Kidney (tissue), 14 donors: ENCODE results near the gene PLCB1. TPM values are rescaled to one million over a fixed set of nuclear protein-coding genes. Genes with fewer than 3 reads are reported as not detected.
A peak's percentile ranks its signal among the peaks of the same experiment; 100 is the strongest.

Experiments used
- DNase-seq, 5 donors: peaks; one replicate each; pipeline ENCODE4 v3.0.0-alpha.2; 2013 to 2020
- FAIRE-seq: peaks from 2 replicates; lab custom pipeline; 2012; peaks lifted over from hg19 to GRCh38; lab: Jason Lieb, UNC
- H3K27ac ChIP-seq, 2 donors: one replicate each; pipeline ENCODE4 v1.7.0; 2013; ENCODE audit warnings: low read depth in 2 of 2, low read length in 2 of 2, inconsistent platforms in 1 of 2
- H3K27me3 ChIP-seq: one replicate; pipeline ENCODE4 v1.7.1; 2013; ENCODE audit warnings: low read length, inconsistent platforms; ENCODE audit not compliant: control insufficient read depth, insufficient read depth
- H3K36me3 ChIP-seq, 3 donors: one replicate each; pipeline versions ENCODE4 v1.7.0 to v1.7.1; 2013; ENCODE audit warnings: low read length in 3 of 3, control low read depth in 1 of 3, inconsistent platforms in 1 of 3; ENCODE audit not compliant: insufficient read depth in 3 of 3, control insufficient read depth in 2 of 3
- H3K4me1 ChIP-seq, 3 donors: one replicate each; pipeline versions ENCODE4 v1.7.0 to v1.7.1; 2013; ENCODE audit warnings: low read length in 3 of 3, inconsistent platforms in 1 of 3, low read depth in 1 of 3; ENCODE audit not compliant: control insufficient read depth in 2 of 3, insufficient read depth in 2 of 3
- H3K4me3 ChIP-seq, 3 donors: one replicate each; pipeline versions ENCODE4 v1.7.0 to v1.8.1; 2013; ENCODE audit warnings: low read length in 3 of 3, control low read depth in 1 of 3, inconsistent platforms in 1 of 3
- H3K9ac ChIP-seq, 3 donors: one replicate each; pipeline versions ENCODE4 v1.7.0 to v1.7.1; 2013; ENCODE audit warnings: low read length in 3 of 3, control low read depth in 1 of 3, inconsistent platforms in 1 of 3
- H3K9me3 ChIP-seq, 3 donors: one replicate each; pipeline versions ENCODE4 v1.7.0 to v1.7.1; 2013; ENCODE audit warnings: low read length in 3 of 3, control low read depth in 1 of 3, inconsistent platforms in 1 of 3; ENCODE audit not compliant: control insufficient read depth in 2 of 3, insufficient read depth in 1 of 3
- CTCF ChIP-seq: IDR thresholded peaks from 3 replicates; pipeline ENCODE4 v1.5.1; 2012; ENCODE audit warnings: mild to moderate bottlenecking, moderate library complexity, borderline replicate concordance; ENCODE audit not compliant: insufficient read depth; ENCODE audit errors: extremely low read depth
- intact Hi-C: fragments of 100-400 bp; cut with DNase I; formaldehyde crosslinking; loops from one replicate; pipeline ENCODE4 v1.11.1; 2022
- polyA plus RNA-seq: library from polyadenylated mRNA; stranded (reverse); fragments of 350-450 nt; fragmentation: Illumina TruSeq; extraction: RNeasy Lipid Tissue Mini Kit (QIAGEN cat#74804); gene quantifications from one replicate; pipeline ENCODE4 v1.2.3, GENCODE V29; 2014; ENCODE audit warnings: low read depth, low replicate concordance; ENCODE audit not compliant: insufficient read depth
- total RNA-seq: library from RNA; stranded (reverse); fragmentation: NEBNext Ultra II Directional; extraction: Animal tissue kit (Norgen Biotek cat#: 25700); gene quantifications from one replicate; pipeline ENCODE4 v1.2.1, GENCODE V29; 2021
- donor health status: control.
- donor health status: control.
- donor health status: control.
- donor health status: control.
- donor health status: control.
- donor health status: DM: yes; HTN: yes; CAD: no.
- donor health status: Normal renal cell carcinoma (clear cell type).

Gene PLCB1
- total and polyA plus RNA-seq, 2 donors from 2014 or later: 9.4 to 107 TPM

DNA sequence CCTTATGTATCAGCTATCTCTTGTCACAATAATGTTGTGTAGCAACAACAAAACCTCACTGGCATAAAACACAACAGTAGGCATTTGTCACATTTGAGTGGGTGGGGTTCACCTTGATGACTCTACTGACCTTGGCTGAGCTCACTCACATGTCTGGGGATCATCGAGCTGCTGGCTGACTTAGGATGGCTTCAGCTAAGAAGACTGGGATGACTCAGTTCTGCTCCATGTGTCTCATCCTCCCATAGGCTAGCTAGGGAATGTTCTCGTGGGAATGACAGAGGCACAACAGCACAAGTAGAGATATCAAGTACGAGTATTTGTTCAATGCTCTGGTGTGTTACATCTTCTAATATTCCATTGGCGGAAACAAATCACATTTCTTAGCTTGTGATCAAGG, 167.9 kb downstream of the PLCB1 start:
- H3K4me3 ChIP-seq: no peak overlapping the region
- TF ChIP-seq CTCF: no peak
- H3K27ac ChIP-seq: no peak overlapping the region
- no peak for FAIRE-seq
- H3K9me3 ChIP-seq: no peaks in the 10 kb centered on the region
- no peak for DNase-seq
- no peaks in the 10 kb centered on the region for H3K36me3 ChIP-seq
- no peak overlapping the region for H3K9ac ChIP-seq
- H3K4me1 ChIP-seq: no peaks in the 10 kb centered on the region
- H3K27me3 ChIP-seq: no peaks in the 10 kb centered on the region
- intact Hi-C loops: no loop called here

DNA sequence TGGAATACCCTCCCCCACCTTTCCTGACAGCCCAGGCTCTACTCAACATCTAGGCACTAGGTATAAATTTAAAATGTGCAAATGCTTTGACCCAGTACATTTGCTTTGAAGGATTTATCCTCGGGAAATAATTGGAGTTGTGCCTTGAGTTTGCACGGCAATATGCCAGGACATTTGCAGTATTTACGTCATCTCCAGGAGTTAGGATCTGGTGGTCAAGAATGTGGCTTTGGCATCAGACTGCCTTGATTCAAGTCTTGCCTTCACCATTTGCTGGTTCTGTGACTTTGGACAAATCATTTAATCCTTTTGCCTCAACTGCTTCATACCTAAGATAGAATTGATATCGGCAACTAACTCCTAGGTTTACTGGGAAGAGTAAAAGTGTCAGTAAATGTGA, 169.6 kb downstream of the PLCB1 start:
- Histone ChIP-seq H3K27me3 (no peaks in the 10 kb centered on the region), H3K9me3 (no peaks in the 10 kb centered on the region), H3K4me1 (no peaks in the 10 kb centered on the region), H3K9ac (no peak overlapping the region), H3K27ac (no peak overlapping the region), H3K4me3 (no peak overlapping the region), H3K36me3 (no peaks in the 10 kb centered on the region)
- no peak for TF ChIP-seq CTCF
- FAIRE-seq (no peak), DNase-seq (peak in 1 of 5 donors; percentile 23)
- intact Hi-C loops: no loop called here

GRCh38 chr20:8303651-8304050, 171.6 kb downstream of the PLCB1 start:
- Histone ChIP-seq H3K27me3 (no peaks in the 10 kb centered on the region), H3K4me3 (no peak overlapping the region), H3K27ac (no peak overlapping the region), H3K4me1 (no peaks in the 10 kb centered on the region), H3K36me3 (no peaks in the 10 kb centered on the region), H3K9ac (no peak overlapping the region), H3K9me3 (no peaks in the 10 kb centered on the region)
- FAIRE-seq (no peak), DNase-seq (no peak)
- no peak for TF ChIP-seq CTCF
- intact Hi-C loops: no loop called here
